ENCODE measurements around the gene NELL1. TPM values are rescaled to one million over a fixed set of nuclear protein-coding genes. Genes with fewer than 3 reads are reported as not detected.

Gene NELL1
- total RNA-seq (17.7 and 20.1 TPM in 2 replicates), polyA plus RNA-seq (4.3 and 8.9 TPM in 2 replicates)

DNA sequence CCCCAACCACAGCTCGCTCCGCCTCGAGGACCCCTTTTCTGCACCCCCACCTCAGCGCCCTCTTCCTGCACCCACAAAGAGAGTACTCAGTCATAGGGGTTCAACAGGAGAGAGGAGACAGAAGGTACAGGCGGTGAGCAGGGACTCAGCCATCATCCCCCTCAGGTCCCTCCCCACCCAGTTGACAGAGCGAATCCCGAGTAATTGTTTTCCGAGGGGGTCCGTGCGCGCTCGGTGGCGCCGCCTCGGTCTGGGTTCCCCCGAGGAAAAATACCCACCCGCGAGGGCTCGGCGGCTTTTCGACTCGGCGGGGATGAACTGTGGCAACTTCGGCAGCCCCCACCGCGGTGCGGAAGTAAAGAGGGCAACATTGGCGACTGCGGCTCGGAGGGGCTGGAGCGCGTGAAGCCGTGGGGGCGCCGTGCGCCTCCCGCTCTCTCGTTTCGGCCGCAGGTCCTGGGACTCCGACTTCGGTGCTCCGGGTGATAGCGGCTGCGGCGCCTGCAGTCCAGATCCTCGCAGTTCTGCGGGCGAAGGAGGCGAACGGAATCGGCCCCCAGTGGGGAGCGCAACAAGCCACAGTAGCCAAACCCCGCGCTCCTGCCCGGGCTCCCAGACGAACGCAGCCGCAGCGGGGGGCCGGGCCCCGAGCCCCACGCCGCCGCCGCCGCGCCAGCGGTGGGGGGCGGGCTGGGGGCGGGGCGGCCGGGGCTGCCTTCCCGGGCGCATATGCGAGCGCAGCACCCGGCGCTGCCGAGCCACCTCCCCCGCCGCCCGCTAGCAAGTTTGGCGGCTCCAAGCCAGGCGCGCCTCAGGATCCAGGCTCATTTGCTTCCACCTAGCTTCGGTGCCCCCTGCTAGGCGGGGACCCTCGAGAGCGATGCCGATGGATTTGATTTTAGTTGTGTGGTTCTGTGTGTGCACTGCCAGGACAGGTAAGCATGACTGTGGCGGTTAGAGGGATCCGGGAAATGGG is at the start of gene NELL1:
NELL1 (plus strand) TSS at position 743 of the 976 bp plus-strand sequence.
- Histone ChIP-seq H3K4me3 (peak within 1 kb of the TSS; percentile 58), H4K20me1 (ENCODE audit: insufficient read depth, poor library complexity, severe bottlenecking) (no peaks in the 10 kb centered on the region), H3K27ac (no peak within 1 kb of the TSS), H3K27me3 (peaks cover 89% of the 10 kb centered on the region), H2AFZ (peak within 1 kb of the TSS; percentile 56), H3K4me1 (ENCODE audit: insufficient read depth) (peaks cover 4% of the 10 kb centered on the region), H3K9me3 (ENCODE audit: low read depth) (no peaks in the 10 kb centered on the region), H3K36me3 (replicated peaks; ENCODE audit: insufficient read depth, low read depth) (no peaks in the 10 kb centered on the region), H3K9me2 (replicated peaks; ENCODE audit: insufficient read depth) (no peaks in the 10 kb centered on the region), H3K79me2 (no peaks in the 10 kb centered on the region), H3K4me2 (peak within 1 kb of the TSS; percentile 94)
- DNase-seq (ENCODE audit: low spot score) = peak; percentile 42
- TF ChIP-seq, protein P1, sequence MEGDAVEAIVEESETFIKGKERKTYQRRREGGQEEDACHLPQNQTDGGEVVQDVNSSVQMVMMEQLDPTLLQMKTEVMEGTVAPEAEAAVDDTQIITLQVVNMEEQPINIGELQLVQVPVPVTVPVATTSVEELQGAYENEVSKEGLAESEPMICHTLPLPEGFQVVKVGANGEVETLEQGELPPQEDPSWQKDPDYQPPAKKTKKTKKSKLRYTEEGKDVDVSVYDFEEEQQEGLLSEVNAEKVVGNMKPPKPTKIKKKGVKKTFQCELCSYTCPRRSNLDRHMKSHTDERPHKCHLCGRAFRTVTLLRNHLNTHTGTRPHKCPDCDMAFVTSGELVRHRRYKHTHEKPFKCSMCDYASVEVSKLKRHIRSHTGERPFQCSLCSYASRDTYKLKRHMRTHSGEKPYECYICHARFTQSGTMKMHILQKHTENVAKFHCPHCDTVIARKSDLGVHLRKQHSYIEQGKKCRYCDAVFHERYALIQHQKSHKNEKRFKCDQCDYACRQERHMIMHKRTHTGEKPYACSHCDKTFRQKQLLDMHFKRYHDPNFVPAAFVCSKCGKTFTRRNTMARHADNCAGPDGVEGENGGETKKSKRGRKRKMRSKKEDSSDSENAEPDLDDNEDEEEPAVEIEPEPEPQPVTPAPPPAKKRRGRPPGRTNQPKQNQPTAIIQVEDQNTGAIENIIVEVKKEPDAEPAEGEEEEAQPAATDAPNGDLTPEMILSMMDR (IDR thresholded peaks at IDR 0.05; ENCODE audit: poor library complexity) = no peak
- TF ChIP-seq EZH2 (IDR thresholded peaks at IDR 0.05; ENCODE audit: borderline replicate concordance) (peak; percentile 69), EZH2phosphoT487 (IDR thresholded peaks at IDR 0.05; ENCODE audit: low read depth, severe bottlenecking, unreplicated experiment) (peak; percentile 76)
- WGBS (ENCODE audit: low lambda C conversion rate, missing lambda C conversion rate) = under 1% methylated on average over 73 of the region's 93 CpGs

DNA sequence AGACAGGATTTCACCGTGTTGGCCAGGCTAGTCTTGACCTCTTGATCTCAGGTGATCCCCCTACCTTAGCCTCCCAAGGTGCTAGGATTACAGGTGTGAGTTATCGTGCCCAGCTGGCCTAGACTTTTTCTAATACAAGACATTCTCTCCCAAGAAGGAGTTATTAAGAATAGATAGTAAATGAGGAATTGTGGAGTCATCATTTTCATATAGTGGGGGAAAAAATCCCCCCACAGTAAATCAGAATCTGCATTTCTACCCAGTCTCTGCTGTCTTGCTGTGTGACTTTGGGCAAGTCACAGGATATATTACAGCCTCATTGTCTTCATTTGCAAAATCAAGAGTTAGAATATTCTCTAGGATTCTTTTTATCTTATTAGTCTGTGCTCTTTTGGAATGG is 48.4 kb upstream of the NELL1 start:
- Histone ChIP-seq H3K27me3 (no peaks in the 10 kb centered on the region), H4K20me1 (ENCODE audit: insufficient read depth, poor library complexity, severe bottlenecking) (no peaks in the 10 kb centered on the region), H3K4me2 (no peak overlapping the region), H3K36me3 (replicated peaks; ENCODE audit: insufficient read depth, low read depth) (no peaks in the 10 kb centered on the region), H3K4me3 (no peak overlapping the region), H3K9me3 (ENCODE audit: low read depth) (no peaks in the 10 kb centered on the region), H3K9me2 (replicated peaks; ENCODE audit: insufficient read depth) (no peaks in the 10 kb centered on the region), H2AFZ (no peak overlapping the region), H3K4me1 (ENCODE audit: insufficient read depth) (peaks cover 9% of the 10 kb centered on the region), H3K79me2 (no peaks in the 10 kb centered on the region), H3K27ac (no peak overlapping the region)
- WGBS (ENCODE audit: low lambda C conversion rate, missing lambda C conversion rate) = 80% methylated on average over 2 of the region's 2 CpGs
- no peak for DNase-seq (ENCODE audit: low spot score)
- TF ChIP-seq, protein P1 (IDR thresholded peaks at IDR 0.05; ENCODE audit: poor library complexity) = no peak
- no peak for TF ChIP-seq EZH2 (IDR thresholded peaks at IDR 0.05; ENCODE audit: borderline replicate concordance)
- TF ChIP-seq EZH2phosphoT487 (IDR thresholded peaks at IDR 0.05; ENCODE audit: low read depth, severe bottlenecking, unreplicated experiment) = no peak

DNA sequence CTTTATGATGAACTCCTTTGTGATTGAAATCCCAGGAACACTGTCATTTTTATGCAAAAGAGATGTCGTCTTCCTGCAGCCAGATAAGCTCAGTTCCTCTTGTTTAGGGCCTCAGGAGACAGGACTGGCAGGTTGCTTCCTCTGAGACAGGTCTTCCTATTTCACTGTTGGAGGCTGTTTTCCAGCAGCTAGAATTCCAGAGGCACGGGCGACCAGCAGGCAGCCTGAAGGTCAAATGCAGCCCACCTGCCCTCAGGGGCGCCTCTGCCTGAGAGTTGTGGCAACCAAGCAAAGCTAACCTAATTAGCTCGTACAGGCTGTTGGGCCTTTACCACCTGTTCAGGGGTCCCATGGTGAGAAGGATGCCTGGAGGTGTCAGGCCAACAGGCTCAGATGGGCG is 47.7 kb upstream of the NELL1 start:
- Histone ChIP-seq H3K4me1 (ENCODE audit: insufficient read depth) (peaks cover 6% of the 10 kb centered on the region), H4K20me1 (ENCODE audit: insufficient read depth, poor library complexity, severe bottlenecking) (no peaks in the 10 kb centered on the region), H3K4me2 (no peak overlapping the region), H3K79me2 (no peaks in the 10 kb centered on the region), H3K9me2 (replicated peaks; ENCODE audit: insufficient read depth) (no peaks in the 10 kb centered on the region), H3K27me3 (no peaks in the 10 kb centered on the region), H2AFZ (no peak overlapping the region), H3K9me3 (ENCODE audit: low read depth) (no peaks in the 10 kb centered on the region), H3K27ac (no peak overlapping the region), H3K36me3 (replicated peaks; ENCODE audit: insufficient read depth, low read depth) (no peaks in the 10 kb centered on the region), H3K4me3 (no peak overlapping the region)
- WGBS (ENCODE audit: low lambda C conversion rate, missing lambda C conversion rate) = 35% methylated on average over 6 of the region's 6 CpGs
- TF ChIP-seq, protein P1 (IDR thresholded peaks at IDR 0.05; ENCODE audit: poor library complexity) = no peak
- no peak for TF ChIP-seq EZH2 (IDR thresholded peaks at IDR 0.05; ENCODE audit: borderline replicate concordance)
- TF ChIP-seq EZH2phosphoT487 (IDR thresholded peaks at IDR 0.05; ENCODE audit: low read depth, severe bottlenecking, unreplicated experiment) = no peak
- DNase-seq (ENCODE audit: low spot score) = no peak

Data from hepatocyte (in vitro differentiated cells).